Cardiac muscle cell (in vitro differentiated cells and primary cell): ENCODE measurements around the gene HTR1A. TPM values are rescaled to one million over a fixed set of nuclear protein-coding genes. Genes with fewer than 3 reads are reported as not detected.

Experiments
- DNase-seq, 2 donors: peaks; one replicate each; pipeline versions ENCODE4 v3.0.0 to v3.0.0-alpha.2; 2010 to 2017; ENCODE audit warnings: low read depth in 1 of 2, low spot score in 1 of 2
- H3K27ac ChIP-seq: fragments of 200-600 bp; sonication (generic); 2 replicates; pipeline ENCODE4 v1.5.1; 2016
- H3K27me3 ChIP-seq: fragments of 200-600 bp; sonication (generic); 2 replicates; pipeline ENCODE4 v1.6.0; 2016; ENCODE audit warnings: control low read depth
- H3K36me3 ChIP-seq: fragments of 200-600 bp; sonication (generic); 2 replicates; pipeline ENCODE4 v1.5.1; 2016; ENCODE audit warnings: control low read depth
- H3K4me1 ChIP-seq: fragments of 200-600 bp; sonication (generic); 2 replicates; pipeline ENCODE4 v1.8.1; 2017; ENCODE audit warnings: low read depth, mild to moderate bottlenecking, mixed run types
- H3K4me3 ChIP-seq: fragments of 200-600 bp; sonication (generic); 2 replicates; pipeline ENCODE4 v1.5.1; 2016; ENCODE audit warnings: mild to moderate bottlenecking
- H3K9me3 ChIP-seq: fragments of 200-600 bp; sonication (generic); 2 replicates; pipeline ENCODE4 v1.5.1; 2017; ENCODE audit warnings: low read depth, mild to moderate bottlenecking, control low read depth
- polyA plus RNA-seq: library from polyadenylated mRNA; unstranded; fragments of >200 nt; fragmentation: Nextera tagmentation; extraction: Ambion mirVana; gene quantifications from 2 replicates; pipeline ENCODE4 v1.2.1, GENCODE V29; 2016
- total RNA-seq: library from RNA; depleted of rRNA; stranded (reverse); fragments of >200 nt; gene quantifications from 2 replicates; pipeline ENCODE4 v1.2.3, GENCODE V29; 2016
- TF ChIP-seq, protein P1 (sequence below): IDR thresholded peaks from 2 replicates; pipeline ENCODE4 v1.5.1; 2012; ENCODE audit warnings: low read depth, mild to moderate bottlenecking, low read length

Gene HTR1A
- total and polyA plus RNA-seq, 2 experiments from 2014 or later, result not detected

DNA sequence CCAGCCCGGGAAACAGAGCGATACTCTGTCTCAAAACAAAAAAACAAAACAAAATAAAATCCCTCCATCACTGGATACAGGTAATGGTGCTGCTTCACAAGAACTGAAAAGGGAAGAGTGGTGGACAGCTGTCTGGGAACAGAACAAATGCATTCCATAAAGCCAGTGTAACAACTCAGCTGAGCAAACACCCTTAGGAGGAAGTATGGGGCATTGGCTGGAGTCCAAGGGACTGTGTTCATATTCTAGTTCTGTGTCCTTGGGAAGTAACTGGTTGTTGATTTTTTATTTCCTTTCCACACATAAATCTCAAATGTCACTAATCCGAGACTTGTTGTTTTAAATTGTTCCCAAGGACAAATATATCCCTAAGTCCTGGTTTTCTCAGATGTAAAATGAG, 38.3 kb downstream of the HTR1A start:
- H3K27me3 ChIP-seq, result no peaks in the 10 kb centered on the region
- TF ChIP-seq, protein P1, sequence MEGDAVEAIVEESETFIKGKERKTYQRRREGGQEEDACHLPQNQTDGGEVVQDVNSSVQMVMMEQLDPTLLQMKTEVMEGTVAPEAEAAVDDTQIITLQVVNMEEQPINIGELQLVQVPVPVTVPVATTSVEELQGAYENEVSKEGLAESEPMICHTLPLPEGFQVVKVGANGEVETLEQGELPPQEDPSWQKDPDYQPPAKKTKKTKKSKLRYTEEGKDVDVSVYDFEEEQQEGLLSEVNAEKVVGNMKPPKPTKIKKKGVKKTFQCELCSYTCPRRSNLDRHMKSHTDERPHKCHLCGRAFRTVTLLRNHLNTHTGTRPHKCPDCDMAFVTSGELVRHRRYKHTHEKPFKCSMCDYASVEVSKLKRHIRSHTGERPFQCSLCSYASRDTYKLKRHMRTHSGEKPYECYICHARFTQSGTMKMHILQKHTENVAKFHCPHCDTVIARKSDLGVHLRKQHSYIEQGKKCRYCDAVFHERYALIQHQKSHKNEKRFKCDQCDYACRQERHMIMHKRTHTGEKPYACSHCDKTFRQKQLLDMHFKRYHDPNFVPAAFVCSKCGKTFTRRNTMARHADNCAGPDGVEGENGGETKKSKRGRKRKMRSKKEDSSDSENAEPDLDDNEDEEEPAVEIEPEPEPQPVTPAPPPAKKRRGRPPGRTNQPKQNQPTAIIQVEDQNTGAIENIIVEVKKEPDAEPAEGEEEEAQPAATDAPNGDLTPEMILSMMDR, result no peak
- no peak for DNase-seq
- H3K36me3 ChIP-seq, result no peaks in the 10 kb centered on the region
- peaks cover 5% of the 10 kb centered on the region for H3K4me1 ChIP-seq
- H3K4me3 ChIP-seq, result no peak overlapping the region
- no peaks in the 10 kb centered on the region for H3K9me3 ChIP-seq
- no peak overlapping the region for H3K27ac ChIP-seq

DNA sequence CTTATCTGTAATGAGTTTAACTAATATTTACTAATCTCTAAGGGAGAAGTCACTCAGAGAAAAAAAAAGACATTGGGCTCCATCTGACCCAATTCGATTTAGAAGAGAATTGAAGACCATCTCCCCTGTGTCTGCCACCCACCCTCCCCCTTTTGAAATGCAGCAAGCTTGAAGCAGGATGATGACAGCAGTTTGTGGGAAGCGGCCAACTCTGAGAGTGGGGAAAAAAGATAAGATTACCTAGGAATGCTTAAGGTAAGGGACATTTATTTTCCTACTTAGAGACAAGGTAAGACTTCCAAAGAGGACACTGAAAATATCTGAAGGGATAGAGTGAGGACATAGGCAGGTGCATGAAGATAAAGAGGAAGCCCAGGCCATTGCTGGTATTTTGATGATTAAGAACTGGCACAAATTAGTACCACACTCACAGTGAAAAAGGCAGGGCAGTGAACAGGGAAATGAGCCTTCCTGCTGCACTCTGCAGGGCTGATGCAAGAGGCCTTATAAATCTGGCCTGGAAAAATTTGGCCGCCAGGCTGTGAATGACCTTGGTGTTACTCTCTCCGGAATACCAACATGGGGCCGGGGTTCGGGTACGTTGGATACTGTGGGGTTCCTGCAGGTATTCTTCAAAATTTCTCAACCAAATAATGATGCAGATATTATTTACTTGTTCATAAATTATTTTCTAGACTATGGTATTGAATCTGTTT, 42.3 kb downstream of the HTR1A start:
- H3K4me1 ChIP-seq, result peaks cover 5% of the 10 kb centered on the region
- TF ChIP-seq, protein P1, result no peak
- no peaks in the 10 kb centered on the region for H3K9me3 ChIP-seq
- H3K4me3 ChIP-seq, result no peak overlapping the region
- no peak overlapping the region for H3K27ac ChIP-seq
- H3K36me3 ChIP-seq, result no peaks in the 10 kb centered on the region
- DNase-seq, result peak in 1 of 2 donors; percentile 9
- no peaks in the 10 kb centered on the region for H3K27me3 ChIP-seq

- Histone ChIP-seq H3K36me3 (no peaks in the 10 kb centered on the region), H3K27ac (no peak overlapping the region), H3K4me3 (no peak overlapping the region), H3K9me3 (no peaks in the 10 kb centered on the region), H3K4me1 (peaks cover 5% of the 10 kb centered on the region), H3K27me3 (no peaks in the 10 kb centered on the region)
- DNase-seq, result peak in 1 of 2 donors; percentile 23
- TF ChIP-seq, protein P1, result no peak
Observed at GRCh38 chr5:63916786-63917185, 45.5 kb downstream of the HTR1A start.

DNA sequence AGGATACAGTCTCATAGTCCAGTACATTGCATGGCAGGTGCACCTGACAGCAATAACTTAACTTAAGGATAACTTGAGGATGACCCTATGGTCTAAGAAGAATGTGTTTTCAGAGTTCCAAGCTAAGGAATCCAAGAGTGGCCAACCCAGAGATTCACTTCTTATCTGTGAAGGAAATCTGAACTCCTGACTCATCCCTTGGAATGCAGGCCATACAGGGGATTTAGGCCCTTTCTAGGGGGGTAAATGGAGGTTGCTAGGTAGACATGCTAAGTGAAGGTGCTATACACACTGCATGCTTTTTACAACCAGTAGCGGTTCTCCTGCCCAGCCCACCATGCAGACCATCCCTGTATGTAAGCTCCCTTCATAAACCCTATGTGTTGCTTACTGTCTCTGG, 50.4 kb downstream of the HTR1A start:
- DNase-seq, result no peak
- TF ChIP-seq, protein P1, result no peak
- no peaks in the 10 kb centered on the region for H3K4me1 ChIP-seq
- no peak overlapping the region for H3K4me3 ChIP-seq
- H3K9me3 ChIP-seq, result no peaks in the 10 kb centered on the region
- H3K27me3 ChIP-seq, result no peaks in the 10 kb centered on the region
- no peak overlapping the region for H3K27ac ChIP-seq
- no peaks in the 10 kb centered on the region for H3K36me3 ChIP-seq

Other genes starting within 250 kb of the HTR1A start
- 9.1 and 9.7 TPM in 2 replicates for gene RNF180, start 203.4 kb upstream of the HTR1A start, total RNA-seq
- gene RNF180, start 203.4 kb upstream of the HTR1A start, polyA plus RNA-seq, result 3.1 and 8.0 TPM in 2 replicates